Lower leg skin (tissue), 4 donors: ENCODE data around the gene DDX27. TPM values are rescaled to one million over a fixed set of nuclear protein-coding genes. Genes with fewer than 3 reads are reported as not detected.

Source experiments
- DNase-seq, 2 donors: peaks; one replicate each; pipeline ENCODE4 v3.0.0-alpha.2; 2019; ENCODE audit warnings: low spot score in 2 of 2
- H3K4me3 ChIP-seq: fragments of 200-600 bp; sonication (generic); 2 replicates; pipeline ENCODE4 v1.5.1; 2017; ENCODE audit warnings: mild to moderate bottlenecking, low read depth; ENCODE audit not compliant: poor library complexity, severe bottlenecking
- CTCF ChIP-seq, 3 donors: fragments of 450-650 bp; IDR thresholded peaks; one replicate each; pipeline ENCODE4 v1.5.1; 2016; ENCODE audit warnings: antibody characterized with exemption in 3 of 3, mild to moderate bottlenecking in 3 of 3, moderate library complexity in 2 of 3
- POLR2A ChIP-seq, 2 donors: fragments of 450-650 bp; IDR thresholded peaks; one replicate each; pipeline ENCODE4 v1.6.1; 2016 to 2017; ENCODE audit warnings: antibody characterized with exemption in 2 of 2, mild to moderate bottlenecking in 1 of 2, moderate library complexity in 1 of 2
- WGBS, 2 donors: methylation state at CpG; one replicate each; pipeline ENCODE4 v1.1.5; 2018; 5-methylcytosine and 5-hydroxymethylcytosine counted together
- intact Hi-C: fragments of 100-400 bp; cut with DNase I; formaldehyde crosslinking; loops from one replicate; pipeline ENCODE4 v1.15.0; 2023; ENCODE audit warnings: low total_unique reads
- total RNA-seq, 4 donors: library from RNA; depleted of rRNA; stranded (reverse); fragments of >200 nt; gene quantifications; one replicate each; pipeline ENCODE4 v1.1.0, GENCODE V29; 2016

DDX27 gene
- total RNA-seq, 4 donors from 2014 or later = 33.9 to 38.0 (median 36.7) TPM

GRCh38 chr20:49259284-49259683 is 40.1 kb downstream of the DDX27 start:
- TF ChIP-seq CTCF (IDR thresholded peaks at IDR 0.05) (no peak), POLR2A (IDR thresholded peaks at IDR 0.05) (no peak)
- no peak for DNase-seq
- H3K4me3 ChIP-seq = no peak overlapping the region
- intact Hi-C loops = no loop called here
- 59 to 88% methylated on average over 4 of the region's 4 CpGs for WGBS, 2 donors

- intact Hi-C loops = no loop called here
- TF ChIP-seq POLR2A (IDR thresholded peaks at IDR 0.05) (no peak), CTCF (IDR thresholded peaks at IDR 0.05) (no peak)
- no peak for DNase-seq
- H3K4me3 ChIP-seq = no peak overlapping the region
- 90 to 98% methylated on average over 2 of the region's 2 CpGs for WGBS, 2 donors
Observed at GRCh38 chr20:49259799-49260198, 40.6 kb downstream of the DDX27 start.

GRCh38 chr20:49260218-49260617 is 41.0 kb downstream of the DDX27 start:
- TF ChIP-seq CTCF (IDR thresholded peaks at IDR 0.05) (no peak), POLR2A (IDR thresholded peaks at IDR 0.05) (no peak)
- intact Hi-C loops = no loop called here
- WGBS, 2 donors = 89 to 91% methylated on average over 4 of the region's 4 CpGs
- DNase-seq = no peak
- no peak overlapping the region for H3K4me3 ChIP-seq

- no peak for DNase-seq
- no peak overlapping the region for H3K4me3 ChIP-seq
- WGBS, 2 donors = 96 to 100% methylated on average over 3 of the region's 3 CpGs
- intact Hi-C loops = no loop called here
- no peak for TF ChIP-seq CTCF (IDR thresholded peaks at IDR 0.05)
- TF ChIP-seq POLR2A (IDR thresholded peaks at IDR 0.05) = no peak
Observed at GRCh38 chr20:49261173-49261572, 42.0 kb downstream of the DDX27 start.

- DNase-seq = no peak
- no peak overlapping the region for H3K4me3 ChIP-seq
- intact Hi-C loops = no loop called here
- 30 to 96% methylated on average over 1 of the region's 1 CpG for WGBS, 2 donors
- TF ChIP-seq CTCF (IDR thresholded peaks at IDR 0.05) (no peak), POLR2A (IDR thresholded peaks at IDR 0.05) (no peak)
Observed at GRCh38 chr20:49262444-49262843, 43.2 kb downstream of the DDX27 start.

GRCh38 chr20:49267327-49267726 is 48.1 kb downstream of the DDX27 start:
- 49 to 57% methylated on average over 4 of the region's 4 CpGs for WGBS, 2 donors
- H3K4me3 ChIP-seq = no peak overlapping the region
- TF ChIP-seq POLR2A (IDR thresholded peaks at IDR 0.05) = no peak
- no peak for TF ChIP-seq CTCF (IDR thresholded peaks at IDR 0.05)
- intact Hi-C loops = no loop called here
- no peak for DNase-seq
